Kidney (tissue), 14 donors: ENCODE data around the gene RALGAPB. TPM values are rescaled to one million over a fixed set of nuclear protein-coding genes. Genes with fewer than 3 reads are reported as not detected.

Experiments used
- DNase-seq, 5 donors: peaks; one replicate each; pipeline ENCODE4 v3.0.0-alpha.2; 2013 to 2020
- FAIRE-seq: peaks from 2 replicates; lab custom pipeline; 2012; peaks lifted over from hg19 to GRCh38; lab: Jason Lieb, UNC
- H3K27ac ChIP-seq, 2 donors: one replicate each; pipeline ENCODE4 v1.7.0; 2013; ENCODE audit warnings: low read depth in 2 of 2, low read length in 2 of 2, inconsistent platforms in 1 of 2
- H3K27me3 ChIP-seq: one replicate; pipeline ENCODE4 v1.7.1; 2013; ENCODE audit warnings: low read length, inconsistent platforms; ENCODE audit not compliant: control insufficient read depth, insufficient read depth
- H3K36me3 ChIP-seq, 3 donors: one replicate each; pipeline versions ENCODE4 v1.7.0 to v1.7.1; 2013; ENCODE audit warnings: low read length in 3 of 3, control low read depth in 1 of 3, inconsistent platforms in 1 of 3; ENCODE audit not compliant: insufficient read depth in 3 of 3, control insufficient read depth in 2 of 3
- H3K4me1 ChIP-seq, 3 donors: one replicate each; pipeline versions ENCODE4 v1.7.0 to v1.7.1; 2013; ENCODE audit warnings: low read length in 3 of 3, inconsistent platforms in 1 of 3, low read depth in 1 of 3; ENCODE audit not compliant: control insufficient read depth in 2 of 3, insufficient read depth in 2 of 3
- H3K4me3 ChIP-seq, 3 donors: one replicate each; pipeline versions ENCODE4 v1.7.0 to v1.8.1; 2013; ENCODE audit warnings: low read length in 3 of 3, control low read depth in 1 of 3, inconsistent platforms in 1 of 3
- H3K9ac ChIP-seq, 3 donors: one replicate each; pipeline versions ENCODE4 v1.7.0 to v1.7.1; 2013; ENCODE audit warnings: low read length in 3 of 3, control low read depth in 1 of 3, inconsistent platforms in 1 of 3
- H3K9me3 ChIP-seq, 3 donors: one replicate each; pipeline versions ENCODE4 v1.7.0 to v1.7.1; 2013; ENCODE audit warnings: low read length in 3 of 3, control low read depth in 1 of 3, inconsistent platforms in 1 of 3; ENCODE audit not compliant: control insufficient read depth in 2 of 3, insufficient read depth in 1 of 3
- CTCF ChIP-seq: IDR thresholded peaks from 3 replicates; pipeline ENCODE4 v1.5.1; 2012; ENCODE audit warnings: mild to moderate bottlenecking, moderate library complexity, borderline replicate concordance; ENCODE audit not compliant: insufficient read depth; ENCODE audit errors: extremely low read depth
- intact Hi-C: fragments of 100-400 bp; cut with DNase I; formaldehyde crosslinking; loops from one replicate; pipeline ENCODE4 v1.11.1; 2022
- polyA plus RNA-seq: library from polyadenylated mRNA; stranded (reverse); fragments of 350-450 nt; fragmentation: Illumina TruSeq; extraction: RNeasy Lipid Tissue Mini Kit (QIAGEN cat#74804); gene quantifications from one replicate; pipeline ENCODE4 v1.2.3, GENCODE V29; 2014; ENCODE audit warnings: low read depth, low replicate concordance; ENCODE audit not compliant: insufficient read depth
- total RNA-seq: library from RNA; stranded (reverse); fragmentation: NEBNext Ultra II Directional; extraction: Animal tissue kit (Norgen Biotek cat#: 25700); gene quantifications from one replicate; pipeline ENCODE4 v1.2.1, GENCODE V29; 2021
- donor health status: control.
- donor health status: control.
- donor health status: control.
- donor health status: control.
- donor health status: control.
- donor health status: DM: yes; HTN: yes; CAD: no.
- donor health status: Normal renal cell carcinoma (clear cell type).

Gene RALGAPB
- total and polyA plus RNA-seq, 2 donors from 2014 or later: 9.4 to 43.3 TPM

GRCh38 chr20:38612751-38613515 is 140.3 kb downstream of the RALGAPB start:
- no peak overlapping the region for H3K9ac ChIP-seq
- H3K4me3 ChIP-seq: no peak overlapping the region
- no peak for TF ChIP-seq CTCF
- DNase-seq (no peak), FAIRE-seq (no peak)
- no peaks in the 10 kb centered on the region for H3K9me3 ChIP-seq
- H3K36me3 ChIP-seq: no peaks in the 10 kb centered on the region
- H3K27ac ChIP-seq: no peak overlapping the region
- intact Hi-C loops: no loop called here
- no peaks in the 10 kb centered on the region for H3K4me1 ChIP-seq
- H3K27me3 ChIP-seq: no peaks in the 10 kb centered on the region

GRCh38 chr20:38615283-38615682 is 142.6 kb downstream of the RALGAPB start:
- Histone ChIP-seq H3K36me3 (no peaks in the 10 kb centered on the region), H3K4me3 (no peak overlapping the region), H3K27ac (no peak overlapping the region), H3K9me3 (no peaks in the 10 kb centered on the region), H3K9ac (no peak overlapping the region), H3K4me1 (no peaks in the 10 kb centered on the region), H3K27me3 (no peaks in the 10 kb centered on the region)
- DNase-seq: no peak
- intact Hi-C loops: no loop called here
- no peak for TF ChIP-seq CTCF
- FAIRE-seq: no peak

GRCh38 chr20:38616457-38616856 is 143.8 kb downstream of the RALGAPB start:
- DNase-seq (no peak), FAIRE-seq (no peak)
- Histone ChIP-seq H3K9ac (no peak overlapping the region), H3K27ac (no peak overlapping the region), H3K36me3 (no peaks in the 10 kb centered on the region), H3K27me3 (no peaks in the 10 kb centered on the region), H3K9me3 (no peaks in the 10 kb centered on the region), H3K4me1 (no peaks in the 10 kb centered on the region), H3K4me3 (no peak overlapping the region)
- TF ChIP-seq CTCF: no peak
- intact Hi-C loops: no loop called here
